Esophagus squamous epithelium (tissue), 4 donors: ENCODE measurements around the gene KCNC3.

Source experiments
- POLR2A ChIP-seq, 4 donors: fragments of 450-650 bp; IDR thresholded peaks; one replicate each; pipeline ENCODE4 v1.6.1; 2017; ENCODE audit warnings: antibody characterized with exemption in 4 of 4, mild to moderate bottlenecking in 4 of 4, moderate library complexity in 3 of 4
- TF ChIP-seq, protein P1 (sequence below), 6 experiments: fragments of 450-650 bp in 4 of 6; fragments of 200-600 bp in 2 of 6; sonication (generic) in 2 of 6; IDR thresholded peaks; one replicate each; pipeline ENCODE4 v1.5.1; 2016 to 2019; ENCODE audit warnings: antibody characterized with exemption in 6 of 6, mild to moderate bottlenecking in 4 of 6, moderate library complexity in 4 of 6

- TF ChIP-seq, protein P1, sequence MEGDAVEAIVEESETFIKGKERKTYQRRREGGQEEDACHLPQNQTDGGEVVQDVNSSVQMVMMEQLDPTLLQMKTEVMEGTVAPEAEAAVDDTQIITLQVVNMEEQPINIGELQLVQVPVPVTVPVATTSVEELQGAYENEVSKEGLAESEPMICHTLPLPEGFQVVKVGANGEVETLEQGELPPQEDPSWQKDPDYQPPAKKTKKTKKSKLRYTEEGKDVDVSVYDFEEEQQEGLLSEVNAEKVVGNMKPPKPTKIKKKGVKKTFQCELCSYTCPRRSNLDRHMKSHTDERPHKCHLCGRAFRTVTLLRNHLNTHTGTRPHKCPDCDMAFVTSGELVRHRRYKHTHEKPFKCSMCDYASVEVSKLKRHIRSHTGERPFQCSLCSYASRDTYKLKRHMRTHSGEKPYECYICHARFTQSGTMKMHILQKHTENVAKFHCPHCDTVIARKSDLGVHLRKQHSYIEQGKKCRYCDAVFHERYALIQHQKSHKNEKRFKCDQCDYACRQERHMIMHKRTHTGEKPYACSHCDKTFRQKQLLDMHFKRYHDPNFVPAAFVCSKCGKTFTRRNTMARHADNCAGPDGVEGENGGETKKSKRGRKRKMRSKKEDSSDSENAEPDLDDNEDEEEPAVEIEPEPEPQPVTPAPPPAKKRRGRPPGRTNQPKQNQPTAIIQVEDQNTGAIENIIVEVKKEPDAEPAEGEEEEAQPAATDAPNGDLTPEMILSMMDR (IDR thresholded peaks at IDR 0.05), result no peak
- no peak for TF ChIP-seq POLR2A (IDR thresholded peaks at IDR 0.05)
Measured at GRCh38 chr19:50331994-50332243, 2.7 kb upstream of the KCNC3 start.
